ENCODE results near the gene SNUPN. TPM values are rescaled to one million over a fixed set of nuclear protein-coding genes. Genes with fewer than 3 reads are reported as not detected.

SNUPN gene
- total and polyA plus RNA-seq, 2 of the 8 experiments (the other 6 are each of a cell fraction or from before 2014, with no cell fraction given), result 13.3 to 28.2 TPM

DNA sequence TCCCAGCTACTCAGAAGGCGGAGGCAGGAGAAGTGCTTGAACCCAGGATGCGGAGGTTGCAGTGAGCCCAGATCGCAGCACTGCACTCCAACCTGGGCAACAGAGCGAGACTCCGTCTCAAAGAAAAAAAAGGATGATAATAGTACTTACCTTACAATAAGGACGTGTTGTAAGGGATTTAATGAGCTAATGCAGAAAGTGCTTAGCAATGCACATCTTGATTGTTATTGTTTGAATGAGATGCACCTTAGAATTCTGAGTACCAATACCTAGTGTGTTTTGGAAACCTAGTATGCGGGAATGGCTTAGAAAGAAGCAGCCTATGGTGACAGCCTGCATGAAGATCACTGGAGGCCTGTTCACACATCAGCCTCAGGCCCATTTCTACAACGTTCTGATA lies 19.5 kb downstream of the SNUPN start (continued):
- TF ChIP-seq, protein P1, sequence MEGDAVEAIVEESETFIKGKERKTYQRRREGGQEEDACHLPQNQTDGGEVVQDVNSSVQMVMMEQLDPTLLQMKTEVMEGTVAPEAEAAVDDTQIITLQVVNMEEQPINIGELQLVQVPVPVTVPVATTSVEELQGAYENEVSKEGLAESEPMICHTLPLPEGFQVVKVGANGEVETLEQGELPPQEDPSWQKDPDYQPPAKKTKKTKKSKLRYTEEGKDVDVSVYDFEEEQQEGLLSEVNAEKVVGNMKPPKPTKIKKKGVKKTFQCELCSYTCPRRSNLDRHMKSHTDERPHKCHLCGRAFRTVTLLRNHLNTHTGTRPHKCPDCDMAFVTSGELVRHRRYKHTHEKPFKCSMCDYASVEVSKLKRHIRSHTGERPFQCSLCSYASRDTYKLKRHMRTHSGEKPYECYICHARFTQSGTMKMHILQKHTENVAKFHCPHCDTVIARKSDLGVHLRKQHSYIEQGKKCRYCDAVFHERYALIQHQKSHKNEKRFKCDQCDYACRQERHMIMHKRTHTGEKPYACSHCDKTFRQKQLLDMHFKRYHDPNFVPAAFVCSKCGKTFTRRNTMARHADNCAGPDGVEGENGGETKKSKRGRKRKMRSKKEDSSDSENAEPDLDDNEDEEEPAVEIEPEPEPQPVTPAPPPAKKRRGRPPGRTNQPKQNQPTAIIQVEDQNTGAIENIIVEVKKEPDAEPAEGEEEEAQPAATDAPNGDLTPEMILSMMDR (IDR thresholded peaks at IDR 0.05; ENCODE audit: control extremely low read depth in 1 of 3, insufficient read depth in 1 of 3, low read depth in 1 of 3, low read length in 3 of 3), result no peak
- TF ChIP-seq SRF (IDR thresholded peaks at IDR 0.05; ENCODE audit: low read depth, low read length) (no peak), CHD1 (IDR thresholded peaks at IDR 0.05; ENCODE audit: low read depth, low read length) (no peak)

All from H1 (cell line).